Suprapubic skin (tissue), 4 donors: ENCODE data around the gene GTPBP8. TPM values are rescaled to one million over a fixed set of nuclear protein-coding genes. Genes with fewer than 3 reads are reported as not detected.

Experiments used
- DNase-seq, 2 donors: peaks; one replicate each; pipeline ENCODE4 v3.0.0-alpha.2; 2019; ENCODE audit warnings: low spot score in 2 of 2
- H3K27ac ChIP-seq: fragments of 200-600 bp; sonication (generic); one replicate; pipeline ENCODE4 v1.5.1; 2019
- H3K27me3 ChIP-seq: fragments of 200-600 bp; sonication (generic); one replicate; pipeline ENCODE4 v1.5.1; 2019
- H3K36me3 ChIP-seq: fragments of 200-600 bp; sonication (generic); one replicate; pipeline ENCODE4 v1.5.1; 2019
- H3K4me1 ChIP-seq: fragments of 200-600 bp; sonication (generic); one replicate; pipeline ENCODE4 v1.5.1; 2019
- H3K4me3 ChIP-seq: fragments of 200-600 bp; sonication (generic); one replicate; pipeline ENCODE4 v1.5.1; 2019; ENCODE audit warnings: mild to moderate bottlenecking
- H3K9me3 ChIP-seq: fragments of 200-600 bp; sonication (generic); one replicate; pipeline ENCODE4 v1.5.1; 2019
- CTCF ChIP-seq, 2 donors: fragments of 200-600 bp in 1 of 2; fragments of 450-650 bp in 1 of 2; sonication (generic) in 1 of 2; IDR thresholded peaks; one replicate each; pipeline ENCODE4 v1.5.1; 2016 to 2019; ENCODE audit warnings: antibody characterized with exemption in 2 of 2, mild to moderate bottlenecking in 1 of 2, moderate library complexity in 1 of 2
- EP300 ChIP-seq: sonication (generic); formaldehyde crosslinking; IDR thresholded peaks from one replicate; pipeline ENCODE4 v1.6.1; 2017; ENCODE audit warnings: antibody characterized with exemption
- POLR2A ChIP-seq, 2 donors: fragments of 450-650 bp; IDR thresholded peaks; one replicate each; pipeline ENCODE4 v1.6.1; 2017; ENCODE audit warnings: antibody characterized with exemption in 2 of 2, mild to moderate bottlenecking in 2 of 2, moderate library complexity in 2 of 2
- POLR2AphosphoS5 ChIP-seq, 3 donors: sonication (generic); formaldehyde crosslinking; IDR thresholded peaks; one replicate each; pipeline ENCODE4 v1.6.1; 2017; ENCODE audit warnings: antibody characterized with exemption in 3 of 3
- WGBS: methylation state at CpG from one replicate; pipeline ENCODE4 v1.1.5; 2018; 5-methylcytosine and 5-hydroxymethylcytosine counted together
- total RNA-seq, 4 donors: library from RNA; depleted of rRNA; stranded (reverse); fragments of >200 nt; gene quantifications; one replicate each; pipeline ENCODE4 v1.1.0, GENCODE V29; 2016

Gene GTPBP8
- 10 to 100 TPM; 25.2 to 31.7 (median 29.2) TPM for total RNA-seq

GRCh38 chr3:112990672-112991602, at the start of gene GTPBP8:
TSS of gene GTPBP8 (plus strand) at chr3:112990984. CDS start at chr3:112991000, 16 bp downstream.
- no peaks in the 10 kb centered on the region for H3K27me3 ChIP-seq
- peak in 1 of 2 donors; percentile 25 for TF ChIP-seq CTCF (IDR thresholded peaks at IDR 0.05)
- peak in 1 of 3 donors; percentile 45 for TF ChIP-seq POLR2AphosphoS5 (IDR thresholded peaks at IDR 0.05)
- TF ChIP-seq EP300 = no peak
- peak; percentile 61 to 89 for TF ChIP-seq POLR2A (IDR thresholded peaks at IDR 0.05)
- peak; percentile 95 for DNase-seq
- no peaks in the 10 kb centered on the region for H3K9me3 ChIP-seq
- peak within 1 kb of the TSS; percentile 95 for H3K27ac ChIP-seq
- no peaks in the 10 kb centered on the region for H3K36me3 ChIP-seq
- peak within 1 kb of the TSS; percentile 85 for H3K4me3 ChIP-seq
- WGBS = 2% methylated on average over 49 of the region's 70 CpGs
- H3K4me1 ChIP-seq = peaks cover 18% of the 10 kb centered on the region

- peaks cover 5% of the 10 kb centered on the region for H3K9me3 ChIP-seq
- DNase-seq = no peak
- H3K36me3 ChIP-seq = no peaks in the 10 kb centered on the region
- whole genome bisulfite sequencing = 79% methylated on average over 9 of the region's 9 CpGs
- H3K4me1 ChIP-seq = no peaks in the 10 kb centered on the region
- H3K4me3 ChIP-seq = no peak overlapping the region
- H3K27ac ChIP-seq = no peak overlapping the region
- no peak for TF ChIP-seq EP300
- TF ChIP-seq POLR2A (IDR thresholded peaks at IDR 0.05) = no peak
- no peak for TF ChIP-seq POLR2AphosphoS5 (IDR thresholded peaks at IDR 0.05)
- no peak for TF ChIP-seq CTCF (IDR thresholded peaks at IDR 0.05)
- H3K27me3 ChIP-seq = no peaks in the 10 kb centered on the region
Measured at GRCh38 chr3:112948346-112948838, 42.4 kb upstream of the GTPBP8 start.

DNA sequence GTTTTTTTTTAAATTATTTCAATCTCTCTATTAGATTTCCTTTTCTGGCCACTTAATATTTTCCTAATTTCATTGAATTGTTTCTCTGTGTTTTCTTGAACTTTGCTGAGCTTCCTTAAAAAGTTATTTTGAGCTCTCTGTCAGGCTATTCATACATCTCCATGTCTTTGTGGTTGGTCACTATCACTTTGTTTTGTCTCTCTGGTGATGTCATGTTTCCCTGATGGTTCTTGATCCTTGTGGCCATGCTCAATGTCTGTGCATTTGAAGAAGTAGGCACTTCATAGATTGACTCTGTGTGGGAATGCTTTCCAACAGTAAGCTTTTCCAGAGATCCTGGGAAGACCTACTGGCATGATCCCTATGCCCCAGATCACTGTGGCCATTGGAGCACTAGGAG, 34.4 kb upstream of the GTPBP8 start:
- no peaks in the 10 kb centered on the region for H3K9me3 ChIP-seq
- TF ChIP-seq POLR2A (IDR thresholded peaks at IDR 0.05) (no peak), CTCF (IDR thresholded peaks at IDR 0.05) (no peak), EP300 (no peak), POLR2AphosphoS5 (IDR thresholded peaks at IDR 0.05) (no peak)

GRCh38 chr3:112958811-112959560, 31.8 kb upstream of the GTPBP8 start:
- H3K27me3 ChIP-seq = no peaks in the 10 kb centered on the region
- no peaks in the 10 kb centered on the region for H3K36me3 ChIP-seq
- WGBS = 51% methylated on average over 6 of the region's 6 CpGs
- TF ChIP-seq EP300 (no peak), POLR2AphosphoS5 (IDR thresholded peaks at IDR 0.05) (no peak), CTCF (IDR thresholded peaks at IDR 0.05) (no peak), POLR2A (IDR thresholded peaks at IDR 0.05) (no peak)
- H3K4me1 ChIP-seq = peaks cover 3% of the 10 kb centered on the region
- peak overlapping the region; percentile 6 for H3K4me3 ChIP-seq
- H3K27ac ChIP-seq = peak overlapping the region; percentile 11
- H3K9me3 ChIP-seq = no peaks in the 10 kb centered on the region
- DNase-seq = no peak

More for the DNA sequence above, 34.4 kb upstream of the GTPBP8 start:
- no peaks in the 10 kb centered on the region for H3K36me3 ChIP-seq
- H3K4me1 ChIP-seq = peaks cover 3% of the 10 kb centered on the region
- H3K27me3 ChIP-seq = no peaks in the 10 kb centered on the region
- no peak overlapping the region for H3K27ac ChIP-seq
- no peak overlapping the region for H3K4me3 ChIP-seq
- no peak for DNase-seq

GRCh38 chr3:112963683-112964082, 27.1 kb upstream of the GTPBP8 start:
- Histone ChIP-seq H3K27ac (no peak overlapping the region), H3K9me3 (no peaks in the 10 kb centered on the region), H3K27me3 (no peaks in the 10 kb centered on the region), H3K4me1 (peaks cover 3% of the 10 kb centered on the region), H3K36me3 (no peaks in the 10 kb centered on the region), H3K4me3 (no peak overlapping the region)
- no peak for TF ChIP-seq POLR2AphosphoS5 (IDR thresholded peaks at IDR 0.05)
- no peak for TF ChIP-seq CTCF (IDR thresholded peaks at IDR 0.05)
- no peak for TF ChIP-seq EP300
- TF ChIP-seq POLR2A (IDR thresholded peaks at IDR 0.05) = no peak
- no peak for DNase-seq
